ENCODE data around the gene EVL.

The EVL gene

DNA sequence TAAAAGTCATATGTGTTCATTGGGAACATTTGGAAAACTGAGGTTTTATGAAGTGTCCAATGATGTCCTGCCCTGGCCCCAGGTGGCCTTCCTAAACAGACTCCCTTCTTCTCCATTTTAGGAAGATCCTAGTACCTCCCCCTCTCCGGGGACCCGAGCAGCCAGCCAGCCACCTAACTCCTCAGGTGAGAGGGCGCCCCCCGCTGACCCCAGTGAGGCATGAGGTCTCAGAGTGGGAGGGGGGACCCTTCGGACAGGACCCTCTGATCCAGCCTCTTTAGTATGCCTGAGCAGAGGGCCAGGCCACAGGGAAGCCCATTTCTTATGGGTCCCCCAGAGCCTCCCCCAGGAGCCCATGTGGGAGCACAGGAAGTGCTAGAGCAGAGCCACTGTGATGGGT, 70.6 kb downstream of the EVL start:
- Histone ChIP-seq H3K4me1 (ENCODE audit: low read length) (peaks cover 54% of the 10 kb centered on the region), H3K4me3 (ENCODE audit: low read length) (no peak overlapping the region), H3K9ac (ENCODE audit: low read length) (no peak overlapping the region), H3K9me3 (ENCODE audit: insufficient read depth, low read length) (no peaks in the 10 kb centered on the region), H3K79me2 (ENCODE audit: low read length) (no peaks in the 10 kb centered on the region), H3K27me3 (ENCODE audit: low read depth, low read length) (no peaks in the 10 kb centered on the region), H4K20me1 (ENCODE audit: insufficient read depth, low read length) (no peaks in the 10 kb centered on the region), H2AFZ (ENCODE audit: low read depth, low read length) (no peak overlapping the region), H3K36me3 (replicated peaks; ENCODE audit: low read depth, low read length) (no peaks in the 10 kb centered on the region), H3K4me2 (ENCODE audit: low read length) (peak overlapping the region; percentile 92), H3K27ac (ENCODE audit: low read length) (no peak overlapping the region; the same call in 1 of the 2 replicates)
- TF ChIP-seq, protein P1, sequence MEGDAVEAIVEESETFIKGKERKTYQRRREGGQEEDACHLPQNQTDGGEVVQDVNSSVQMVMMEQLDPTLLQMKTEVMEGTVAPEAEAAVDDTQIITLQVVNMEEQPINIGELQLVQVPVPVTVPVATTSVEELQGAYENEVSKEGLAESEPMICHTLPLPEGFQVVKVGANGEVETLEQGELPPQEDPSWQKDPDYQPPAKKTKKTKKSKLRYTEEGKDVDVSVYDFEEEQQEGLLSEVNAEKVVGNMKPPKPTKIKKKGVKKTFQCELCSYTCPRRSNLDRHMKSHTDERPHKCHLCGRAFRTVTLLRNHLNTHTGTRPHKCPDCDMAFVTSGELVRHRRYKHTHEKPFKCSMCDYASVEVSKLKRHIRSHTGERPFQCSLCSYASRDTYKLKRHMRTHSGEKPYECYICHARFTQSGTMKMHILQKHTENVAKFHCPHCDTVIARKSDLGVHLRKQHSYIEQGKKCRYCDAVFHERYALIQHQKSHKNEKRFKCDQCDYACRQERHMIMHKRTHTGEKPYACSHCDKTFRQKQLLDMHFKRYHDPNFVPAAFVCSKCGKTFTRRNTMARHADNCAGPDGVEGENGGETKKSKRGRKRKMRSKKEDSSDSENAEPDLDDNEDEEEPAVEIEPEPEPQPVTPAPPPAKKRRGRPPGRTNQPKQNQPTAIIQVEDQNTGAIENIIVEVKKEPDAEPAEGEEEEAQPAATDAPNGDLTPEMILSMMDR (IDR thresholded peaks at IDR 0.05; ENCODE audit: low read depth, low read length): peak; percentile 37; the same call in 1 of the 2 replicates
- no peak for TF ChIP-seq EZH2phosphoT487 (IDR thresholded peaks at IDR 0.05; ENCODE audit: low read depth)

DNA sequence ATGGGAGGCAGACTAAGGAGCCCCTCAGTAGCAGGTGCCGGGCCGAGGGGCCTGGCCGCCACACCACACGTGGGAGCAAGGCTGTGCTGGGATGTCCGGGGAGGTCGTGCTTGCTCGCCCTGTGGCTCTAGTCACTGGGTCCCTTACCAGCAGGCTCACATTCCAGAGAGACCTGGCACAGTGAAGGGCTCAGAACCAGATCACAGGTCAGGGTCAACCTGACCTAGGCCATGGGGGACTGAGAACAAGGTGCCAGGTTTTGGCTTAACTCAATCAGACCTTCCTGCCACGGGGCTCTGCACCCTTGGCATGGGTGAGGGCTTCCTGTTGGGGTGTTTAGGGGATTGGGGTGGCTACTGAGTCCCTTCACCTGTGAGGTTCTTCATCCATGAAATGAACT, 72.0 kb downstream of the EVL start:
- Histone ChIP-seq H3K4me2 (ENCODE audit: low read length) (no peak overlapping the region), H3K36me3 (replicated peaks; ENCODE audit: low read depth, low read length) (no peaks in the 10 kb centered on the region), H3K27me3 (ENCODE audit: low read depth, low read length) (no peaks in the 10 kb centered on the region), H3K9me3 (ENCODE audit: insufficient read depth, low read length) (no peaks in the 10 kb centered on the region), H2AFZ (ENCODE audit: low read depth, low read length) (no peak overlapping the region), H3K4me1 (ENCODE audit: low read length) (peaks cover 56% of the 10 kb centered on the region), H4K20me1 (ENCODE audit: insufficient read depth, low read length) (no peaks in the 10 kb centered on the region), H3K9ac (ENCODE audit: low read length) (no peak overlapping the region), H3K79me2 (ENCODE audit: low read length) (no peaks in the 10 kb centered on the region), H3K4me3 (ENCODE audit: low read length) (no peak overlapping the region), H3K27ac (ENCODE audit: low read length) (no peak overlapping the region)
- TF ChIP-seq, protein P1 (IDR thresholded peaks at IDR 0.05; ENCODE audit: low read depth, low read length): no peak
- no peak for TF ChIP-seq EZH2phosphoT487 (IDR thresholded peaks at IDR 0.05; ENCODE audit: low read depth)

DNA sequence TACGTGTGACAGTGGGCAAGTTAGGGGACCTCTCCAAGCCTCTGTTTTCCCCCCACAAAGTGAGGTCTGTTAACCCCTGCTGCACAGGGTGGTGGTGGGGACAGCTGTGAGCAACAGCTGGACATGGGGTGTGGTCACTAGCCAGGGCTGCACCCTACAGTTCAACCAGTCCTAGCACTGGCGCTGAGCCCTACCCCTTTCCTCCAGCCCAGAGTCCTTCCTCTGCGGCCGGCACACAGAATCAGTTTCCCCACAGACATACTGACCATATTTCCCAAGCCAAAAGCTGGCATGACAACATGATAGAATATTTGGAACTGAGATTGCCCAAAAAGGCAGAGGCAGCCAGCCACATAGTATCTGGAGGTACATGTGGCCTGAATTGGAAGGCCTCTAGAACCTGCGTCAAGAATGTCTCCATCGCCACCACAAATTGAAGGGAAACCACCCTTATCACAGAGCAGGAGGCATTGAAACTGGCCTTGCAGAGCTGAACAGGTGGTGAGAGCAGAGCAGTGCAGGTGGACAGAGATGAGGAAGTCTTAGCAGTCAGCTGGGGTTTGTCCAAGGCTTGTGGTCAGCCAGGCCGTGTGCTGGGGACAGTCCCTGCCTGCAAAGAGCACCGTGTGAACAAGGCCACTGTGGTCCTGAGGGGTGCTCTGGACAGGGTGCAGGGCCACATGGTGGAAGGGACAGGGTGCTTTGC, 73.0 kb downstream of the EVL start:
- TF ChIP-seq, protein P1 (IDR thresholded peaks at IDR 0.05; ENCODE audit: low read depth, low read length): no peak
- TF ChIP-seq EZH2phosphoT487 (IDR thresholded peaks at IDR 0.05; ENCODE audit: low read depth): no peak
- Histone ChIP-seq H3K79me2 (ENCODE audit: low read length) (no peaks in the 10 kb centered on the region), H3K9me3 (ENCODE audit: insufficient read depth, low read length) (no peaks in the 10 kb centered on the region), H3K9ac (ENCODE audit: low read length) (no peak overlapping the region), H4K20me1 (ENCODE audit: insufficient read depth, low read length) (no peaks in the 10 kb centered on the region), H3K4me3 (ENCODE audit: low read length) (no peak overlapping the region), H2AFZ (ENCODE audit: low read depth, low read length) (no peak overlapping the region), H3K36me3 (replicated peaks; ENCODE audit: low read depth, low read length) (no peaks in the 10 kb centered on the region), H3K4me1 (ENCODE audit: low read length) (peaks cover 50% of the 10 kb centered on the region), H3K27ac (ENCODE audit: low read length) (no peak overlapping the region), H3K27me3 (ENCODE audit: low read depth, low read length) (no peaks in the 10 kb centered on the region), H3K4me2 (ENCODE audit: low read length) (peak overlapping the region; percentile 48; the same call in 1 of the 2 replicates)

DNA sequence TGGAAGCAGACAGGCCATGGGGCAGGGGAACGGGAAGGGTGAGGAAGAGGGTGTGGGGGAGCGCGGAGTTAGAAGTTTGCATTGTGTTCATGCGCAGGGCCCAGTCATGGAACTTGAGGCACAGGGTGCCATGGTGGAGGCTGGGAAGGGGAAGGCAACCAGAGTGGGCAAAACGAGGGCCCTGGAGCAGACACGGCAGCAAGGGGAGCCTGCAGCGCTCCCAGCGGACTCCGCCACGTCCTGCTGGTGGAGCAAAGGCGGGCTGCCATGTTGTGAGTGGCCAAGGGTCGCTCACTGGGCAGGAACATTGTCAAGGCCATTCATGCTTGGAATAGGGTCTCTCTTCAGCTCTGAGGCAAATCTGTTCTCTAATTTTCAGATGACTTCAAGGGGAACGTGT, 73.7 kb downstream of the EVL start:
- Histone ChIP-seq H3K79me2 (ENCODE audit: low read length) (no peaks in the 10 kb centered on the region), H3K4me3 (ENCODE audit: low read length) (no peak overlapping the region), H4K20me1 (ENCODE audit: insufficient read depth, low read length) (no peaks in the 10 kb centered on the region), H3K27me3 (ENCODE audit: low read depth, low read length) (no peaks in the 10 kb centered on the region), H3K4me2 (ENCODE audit: low read length) (no peak overlapping the region), H3K27ac (ENCODE audit: low read length) (no peak overlapping the region), H3K9ac (ENCODE audit: low read length) (no peak overlapping the region), H2AFZ (ENCODE audit: low read depth, low read length) (no peak overlapping the region), H3K4me1 (ENCODE audit: low read length) (peaks cover 43% of the 10 kb centered on the region), H3K9me3 (ENCODE audit: insufficient read depth, low read length) (no peaks in the 10 kb centered on the region), H3K36me3 (replicated peaks; ENCODE audit: low read depth, low read length) (no peaks in the 10 kb centered on the region)
- TF ChIP-seq, protein P1 (IDR thresholded peaks at IDR 0.05; ENCODE audit: low read depth, low read length): no peak
- TF ChIP-seq EZH2phosphoT487 (IDR thresholded peaks at IDR 0.05; ENCODE audit: low read depth): no peak
